CD4-positive, alpha-beta T cell treated with Interleukin-12 subunit alpha and Interleukin-12 subunit beta, for 1 hour (primary cell): Measurements from ENCODE around the gene ALDH4A1.
"Not testable (repeated sequence)": the region's sequence is repeated elsewhere in the genome, so short reads cannot be mapped to it uniquely, and the experiment has no call there.

Experiments used
- DNase-seq: peaks from one replicate; pipeline ENCODE4 v3.0.0-alpha.2; 2020

ALDH4A1 gene

GRCh38 chr1:18875796-18876128, 26.6 kb downstream of the ALDH4A1 start:
- no peak for DNase-seq

- peak; percentile 67 for DNase-seq
These were observed 27.1 kb downstream of the ALDH4A1 start for GRCh38 chr1:18875107-18875795.

GRCh38 chr1:18874600-18874999, 27.8 kb downstream of the ALDH4A1 start:
- no peak for DNase-seq

- DNase-seq: no peak
These were observed 28.3 kb downstream of the ALDH4A1 start for GRCh38 chr1:18874036-18874435.

- no peak for DNase-seq
These were observed 30.2 kb downstream of the ALDH4A1 start for GRCh38 chr1:18872071-18872611.

- DNase-seq: no peak
These were observed 30.8 kb downstream of the ALDH4A1 start for GRCh38 chr1:18871401-18872070.

- no peak for DNase-seq
These were observed 31.4 kb downstream of the ALDH4A1 start for GRCh38 chr1:18870957-18871356.

GRCh38 chr1:18870595-18870865, 31.8 kb downstream of the ALDH4A1 start:
- not testable (repeated sequence) for DNase-seq

GRCh38 chr1:18869847-18870594, 32.3 kb downstream of the ALDH4A1 start:
- DNase-seq: no peak

- DNase-seq: no peak
These were observed 33.4 kb downstream of the ALDH4A1 start for GRCh38 chr1:18868801-18869424.

GRCh38 chr1:18868354-18868753, 34.0 kb downstream of the ALDH4A1 start:
- no peak for DNase-seq

GRCh38 chr1:18866846-18867245, 35.5 kb downstream of the ALDH4A1 start:
- no peak for DNase-seq

- DNase-seq: no peak
These were observed 36.0 kb downstream of the ALDH4A1 start for GRCh38 chr1:18866314-18866713.

- DNase-seq: no peak
These were observed 37.2 kb downstream of the ALDH4A1 start for GRCh38 chr1:18865176-18865575.

GRCh38 chr1:18861590-18861989, 40.8 kb downstream of the ALDH4A1 start:
- no peak for DNase-seq

GRCh38 chr1:18861082-18861481, 41.3 kb downstream of the ALDH4A1 start:
- no peak for DNase-seq

- DNase-seq: no peak
These were observed 42.8 kb downstream of the ALDH4A1 start, which contains the start of gene TAS1R2 for GRCh38 chr1:18859560-18859959. Gene TAS1R2, minus strand, starts transcription at chr1:18859660. Its CDS starts 0 bp downstream, at chr1:18859660.

- DNase-seq: no peak
These were observed 44.2 kb downstream of the ALDH4A1 start for GRCh38 chr1:18858070-18858688.

GRCh38 chr1:18856435-18856834, 45.9 kb downstream of the ALDH4A1 start:
- DNase-seq: no peak

- DNase-seq: no peak
These were observed 46.8 kb downstream of the ALDH4A1 start for GRCh38 chr1:18855573-18855972.

- DNase-seq: no peak
These were observed 47.9 kb downstream of the ALDH4A1 start for GRCh38 chr1:18854331-18855025.

- DNase-seq: no peak
These were observed 49.9 kb downstream of the ALDH4A1 start for GRCh38 chr1:18852501-18852900.
